GM19455 (cell line): ENCODE data around the gene POPDC3.
"Not testable (repeated sequence)": the region's sequence is repeated elsewhere in the genome, so short reads cannot be mapped to it uniquely, and the experiment has no call there.

ENCODE experiments used
- ATAC-seq: cut with Tn5 transposase; IDR thresholded peaks from one replicate; pipeline ENCODE4 v1.9.1; 2021; ENCODE audit not compliant: unreplicated experiment

POPDC3 gene

DNA sequence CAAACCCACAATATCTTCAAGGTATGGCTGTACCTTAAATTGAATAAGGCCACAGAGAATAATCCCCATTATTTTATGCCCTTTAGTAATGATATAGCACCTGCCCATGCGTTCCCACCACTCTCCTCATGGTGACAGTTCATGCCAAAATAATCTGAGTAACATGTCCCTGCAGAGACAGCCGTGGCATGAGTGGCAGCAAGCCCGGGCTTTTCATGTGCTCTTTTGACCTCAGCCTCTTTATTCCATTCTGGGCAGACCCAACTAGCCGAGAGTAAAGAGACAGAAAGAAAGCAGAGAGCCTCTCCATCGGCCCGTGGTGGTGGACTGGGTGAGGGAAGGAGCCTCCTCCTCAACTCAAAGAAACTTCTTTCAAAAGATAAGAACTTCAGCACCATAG is 19.9 kb upstream of the POPDC3 start:
- ATAC-seq: no peak

DNA sequence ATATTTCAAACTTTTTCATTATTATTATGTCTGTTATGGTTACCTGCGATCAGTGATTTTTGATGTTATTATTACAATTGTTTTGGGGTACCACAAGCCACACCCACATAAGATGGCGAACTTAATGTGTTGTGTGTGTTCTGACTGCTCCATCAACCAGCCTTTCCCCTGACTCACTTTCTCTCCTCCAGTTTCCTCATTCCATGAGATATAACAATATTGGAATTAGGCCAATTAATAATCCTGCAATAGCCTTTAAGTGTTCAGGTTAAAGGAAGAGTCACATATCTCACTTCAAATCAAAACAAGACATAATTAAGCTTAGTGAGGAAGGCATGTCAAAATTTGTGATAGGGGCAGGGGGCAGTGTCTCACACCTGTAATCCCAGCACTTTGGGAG is 16.3 kb upstream of the POPDC3 start:
- ATAC-seq: no peak

DNA sequence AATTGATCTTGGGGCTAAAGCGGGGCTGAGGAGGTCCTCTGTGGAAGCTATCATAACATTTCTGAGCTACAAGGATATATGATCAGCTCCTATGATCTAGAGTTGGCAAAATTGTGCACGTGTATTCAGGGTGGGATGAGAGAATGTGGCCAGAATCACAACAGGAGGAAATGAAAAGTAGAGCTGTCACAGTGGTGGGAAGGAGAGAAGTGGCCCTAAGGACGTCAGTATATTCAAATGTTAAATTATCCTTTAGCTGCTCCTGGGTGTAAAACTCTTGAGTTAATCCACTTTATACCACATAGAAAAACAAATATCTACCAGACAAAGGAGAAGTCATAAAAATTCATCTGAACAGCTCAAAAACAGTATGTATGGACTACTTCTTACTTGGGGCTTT is 14.8 kb upstream of the POPDC3 start:
- no peak for ATAC-seq

DNA sequence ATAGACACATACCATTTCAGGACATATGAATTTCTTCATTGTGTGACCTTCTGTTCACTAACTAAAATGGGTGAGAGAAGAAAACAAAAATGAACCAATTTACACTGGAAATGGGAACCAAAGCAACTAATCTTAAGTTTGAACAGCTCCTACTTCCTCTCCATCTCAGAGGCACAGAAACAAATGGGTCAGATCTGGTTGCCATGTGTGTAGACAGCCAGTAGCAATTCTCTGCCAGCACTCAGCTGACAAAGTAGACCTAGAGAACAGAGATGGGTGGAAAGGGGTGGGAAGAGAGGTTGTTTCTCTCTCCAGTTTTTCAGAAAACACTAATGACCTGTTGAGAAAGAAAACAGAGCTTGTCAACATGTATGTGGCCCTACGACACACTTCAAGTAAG is 14.3 kb upstream of the POPDC3 start:
- no peak for ATAC-seq

DNA sequence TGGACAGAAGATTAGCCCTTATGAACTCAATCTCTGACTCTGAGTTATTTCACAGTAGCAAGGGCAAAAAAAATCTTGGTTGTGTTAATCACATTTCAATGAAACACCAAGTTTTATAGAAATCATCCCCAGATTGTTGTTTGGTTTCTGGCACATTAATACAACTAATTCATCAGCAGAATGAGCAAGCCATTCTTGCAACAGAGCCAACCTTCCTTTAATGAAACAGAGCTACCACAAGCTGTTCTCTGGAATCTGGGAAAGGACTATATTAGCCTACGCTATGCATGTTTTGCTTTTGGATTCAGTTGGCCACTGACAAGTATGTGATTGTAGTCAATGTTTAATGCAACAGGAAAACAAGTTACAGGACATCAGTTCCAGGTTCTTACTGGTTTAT is 13.8 kb upstream of the POPDC3 start:
- no peak for ATAC-seq

DNA sequence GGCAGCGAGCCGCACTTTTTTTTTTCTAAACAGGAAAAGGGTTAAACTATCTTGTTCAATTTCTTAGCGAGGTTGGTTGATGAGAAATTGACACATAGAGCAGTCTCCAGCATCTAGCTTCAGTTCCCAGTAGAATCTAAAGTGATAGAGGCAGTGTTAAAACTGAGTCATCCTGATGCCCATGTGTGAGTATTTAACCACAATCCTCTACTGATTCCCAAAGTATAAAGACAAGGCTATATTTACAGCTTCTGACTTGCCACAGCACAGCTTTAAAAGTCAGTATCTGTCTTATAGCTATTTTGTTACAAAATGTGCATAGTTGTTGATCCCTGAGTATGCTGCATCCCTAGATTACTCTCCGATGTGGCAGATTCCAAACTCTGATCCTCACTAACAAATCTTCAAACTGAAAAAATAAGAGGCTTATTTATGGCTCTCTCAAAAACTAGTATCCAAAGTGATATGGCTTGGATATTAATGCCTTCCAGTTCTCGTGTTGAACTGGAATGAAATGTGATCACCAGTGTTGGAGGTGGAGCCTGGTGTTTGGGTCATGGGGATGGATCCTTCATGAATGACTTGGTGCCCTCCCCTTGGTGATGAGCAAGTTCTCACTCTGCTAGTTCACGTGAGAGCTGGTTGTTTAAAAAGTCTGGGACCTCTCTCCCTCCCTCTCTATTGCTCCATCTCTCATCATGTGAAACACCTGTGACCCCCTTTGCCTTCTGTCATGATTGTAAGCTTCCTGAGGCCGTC is 13.1 kb upstream of the POPDC3 start:
- no peak for ATAC-seq

DNA sequence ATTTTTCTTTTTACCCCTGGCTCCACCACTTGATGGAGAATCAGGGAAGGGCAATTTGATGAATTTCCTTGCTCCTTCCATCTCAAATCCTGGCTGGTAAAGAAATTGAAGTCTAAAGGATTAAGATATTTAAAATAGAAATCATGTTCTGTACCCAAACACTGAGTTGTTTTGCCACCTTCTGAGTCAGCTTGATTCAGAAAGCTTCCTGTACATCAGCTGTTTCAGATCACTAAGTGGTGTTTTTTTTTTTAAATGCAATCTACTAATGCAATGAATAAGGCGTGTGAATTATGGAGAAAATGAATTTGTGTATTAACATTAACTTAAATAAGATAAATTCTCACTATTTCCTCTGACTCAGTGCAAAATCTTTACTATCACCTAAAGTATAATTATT is 11.5 kb upstream of the POPDC3 start:
- no peak for ATAC-seq

DNA sequence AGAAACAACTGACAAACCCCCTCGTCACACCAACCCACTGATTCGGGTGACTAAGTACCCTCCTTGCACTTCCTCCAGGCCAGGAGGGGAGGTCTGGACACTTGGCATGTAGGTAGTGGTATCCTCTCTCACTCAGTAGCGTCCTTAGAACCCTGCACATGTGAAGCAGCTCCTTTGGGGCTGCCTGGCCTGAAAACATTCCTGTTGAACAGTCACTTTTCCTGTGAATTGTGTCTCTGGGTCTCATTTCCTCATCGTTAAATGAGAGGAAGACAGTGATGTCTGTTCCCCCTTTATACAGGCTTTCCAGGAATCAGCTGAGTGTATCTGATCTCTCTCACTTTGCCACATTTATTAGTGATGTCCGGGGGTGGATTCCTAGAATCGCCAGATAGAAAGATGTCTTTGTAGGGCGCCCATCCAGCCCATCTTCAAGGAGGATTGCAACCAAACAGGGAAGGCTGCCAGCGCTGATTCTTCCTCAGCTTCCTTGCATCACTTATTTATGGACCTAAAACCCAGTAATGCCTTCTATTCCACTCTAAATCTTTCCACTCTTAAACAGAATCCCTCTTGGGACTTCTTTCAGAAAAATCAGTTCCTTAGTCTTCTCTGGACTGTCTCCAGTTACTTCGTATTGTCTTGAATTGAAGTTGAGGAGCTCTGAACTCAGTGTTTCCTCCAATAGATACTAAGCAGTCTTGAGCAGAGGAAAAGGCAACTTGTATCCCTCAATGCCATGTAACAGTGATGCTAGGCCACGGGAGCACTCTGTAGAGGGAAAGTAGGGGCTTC is 9.4 kb upstream of the POPDC3 start:
- no peak for ATAC-seq

DNA sequence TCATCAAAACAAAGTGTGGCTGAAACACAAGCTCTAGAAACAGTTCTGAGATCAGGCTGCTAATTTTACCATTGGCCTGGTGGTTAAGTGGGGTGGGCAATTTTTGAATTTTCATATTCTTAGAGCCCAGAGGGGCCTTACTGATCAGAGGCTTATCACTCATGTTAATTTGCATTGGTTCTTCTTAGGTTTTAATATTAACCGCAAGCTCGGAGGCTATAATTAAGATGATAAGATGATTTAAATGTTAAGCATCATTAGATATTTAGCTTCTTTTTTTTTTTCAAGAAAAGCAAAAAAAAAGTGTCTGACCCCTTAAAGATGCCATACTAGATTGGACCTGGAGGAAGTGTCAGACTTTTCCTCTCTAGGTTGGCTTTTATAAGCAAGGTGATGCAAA is 8.4 kb upstream of the POPDC3 start:
- no peak for ATAC-seq

DNA sequence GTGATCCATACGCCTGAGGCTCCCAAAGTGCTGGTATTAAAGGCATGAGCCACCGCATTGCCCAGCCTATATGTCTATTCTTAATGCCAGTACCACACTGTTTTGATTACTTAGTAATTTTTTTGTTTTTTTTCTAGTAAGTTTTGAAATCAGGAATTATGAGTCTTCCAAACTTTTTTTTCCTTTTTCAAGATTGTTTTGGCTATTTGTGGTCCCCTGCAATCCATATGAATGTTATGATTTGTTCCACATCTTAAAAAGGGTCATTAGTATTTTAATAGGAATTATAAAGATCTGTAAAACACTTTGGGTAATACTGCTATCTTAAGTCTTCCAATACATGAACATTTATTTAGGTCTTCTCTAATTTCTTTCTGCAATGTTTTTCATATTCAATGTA is 6.8 kb upstream of the POPDC3 start:
- no peak for ATAC-seq

DNA sequence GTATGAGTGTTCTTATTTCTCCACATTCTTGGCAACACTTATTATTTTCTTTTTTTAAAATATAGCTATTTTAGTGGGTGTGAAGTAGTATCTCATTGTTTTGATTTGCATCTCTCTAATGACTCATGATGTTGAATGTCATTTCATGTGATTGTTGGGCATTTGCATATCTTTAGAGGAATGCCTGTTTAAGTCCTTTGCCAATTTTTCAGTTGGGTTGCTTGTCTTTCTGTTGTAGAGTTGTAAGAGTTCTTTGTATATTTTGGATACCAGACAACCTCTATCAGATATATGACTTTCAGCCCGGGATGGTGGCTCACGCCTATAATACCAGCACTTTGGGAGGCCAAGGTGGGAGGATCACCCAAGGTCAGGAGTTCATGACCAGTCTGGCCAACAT is 5.1 kb upstream of the POPDC3 start:
- ATAC-seq: no peak

DNA sequence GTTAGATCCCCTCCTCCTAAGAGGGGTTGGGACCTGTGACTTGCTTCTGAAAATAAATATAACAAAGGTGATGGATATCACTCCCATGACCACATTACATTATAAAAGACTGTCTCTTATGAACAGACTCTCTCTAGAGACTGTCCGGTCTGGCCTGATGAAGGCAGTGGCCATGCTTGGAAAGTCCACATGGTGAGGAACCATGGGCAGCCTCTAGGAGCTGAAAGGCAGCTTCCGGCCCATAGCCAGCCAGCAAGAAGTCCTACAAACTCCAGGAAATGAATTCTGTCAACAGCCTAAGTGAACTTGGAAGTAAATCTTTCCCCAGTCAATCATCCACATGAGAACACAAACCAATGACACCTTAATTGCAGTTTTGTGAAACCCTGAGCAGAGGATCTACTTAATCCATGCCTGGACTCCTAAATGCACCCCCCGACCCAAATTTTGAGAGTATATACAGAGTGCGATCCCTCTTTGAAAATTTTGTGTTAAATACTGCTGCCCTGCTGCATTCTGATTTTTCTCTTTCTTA is 2.2 kb upstream of the POPDC3 start:
- ATAC-seq: no peak

DNA sequence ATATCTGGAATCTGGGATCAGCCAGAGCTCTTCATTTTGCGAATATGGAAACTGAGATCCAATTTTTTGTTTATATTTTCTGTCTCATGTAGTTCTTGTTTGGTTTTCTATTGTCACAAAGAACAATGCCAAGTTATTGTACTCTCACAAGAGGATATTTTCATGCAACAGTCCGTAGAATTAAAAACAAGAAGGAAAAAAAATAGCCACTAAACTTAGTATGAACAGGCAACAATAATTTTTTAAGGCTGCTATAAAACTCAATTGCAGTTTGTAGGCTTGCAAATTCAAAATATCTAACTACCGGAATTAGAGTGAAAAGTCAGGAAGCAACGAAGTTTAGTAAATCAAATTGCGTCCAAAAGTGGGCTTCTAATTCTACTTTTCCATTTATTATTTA is 1.2 kb downstream of the POPDC3 start:
- no peak for ATAC-seq

DNA sequence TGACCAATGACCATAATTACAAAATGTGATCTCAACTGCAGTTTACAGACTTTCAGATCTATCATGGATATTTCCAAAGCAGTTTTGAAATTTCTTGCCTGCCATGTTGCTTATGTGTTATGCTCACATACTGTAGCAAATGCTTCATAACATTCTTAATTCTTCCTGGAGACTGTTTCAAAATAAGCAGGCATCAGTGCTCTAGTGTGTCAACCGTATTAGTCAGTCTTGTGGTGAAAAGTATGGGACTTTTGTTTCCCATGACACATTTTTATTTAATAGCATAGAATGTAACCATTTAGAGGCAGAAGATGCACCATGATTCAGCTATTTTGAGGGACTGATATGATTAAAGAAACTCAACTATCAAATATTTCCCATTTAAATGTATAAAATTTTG is 1.7 kb downstream of the POPDC3 start:
- ATAC-seq: no peak

DNA sequence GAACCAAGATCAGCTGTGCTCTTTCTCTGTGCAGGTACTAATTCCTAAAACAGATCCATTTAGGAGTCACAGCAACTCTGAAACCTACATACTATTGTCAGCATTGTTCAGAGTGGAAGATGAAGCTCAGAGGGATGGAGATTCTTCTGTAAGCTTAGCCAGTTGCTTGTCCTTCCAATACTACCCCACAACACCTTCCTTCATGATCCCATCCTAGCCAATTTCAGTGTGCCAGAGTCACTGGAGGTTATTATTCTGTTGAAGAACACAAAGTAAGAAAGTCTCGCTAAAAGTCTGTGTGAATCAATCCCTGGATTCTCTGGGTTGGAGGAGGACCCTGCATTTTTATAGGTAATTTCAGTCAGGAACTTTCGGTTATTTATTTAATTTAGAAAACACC is 2.3 kb downstream of the POPDC3 start:
- no peak for ATAC-seq

DNA sequence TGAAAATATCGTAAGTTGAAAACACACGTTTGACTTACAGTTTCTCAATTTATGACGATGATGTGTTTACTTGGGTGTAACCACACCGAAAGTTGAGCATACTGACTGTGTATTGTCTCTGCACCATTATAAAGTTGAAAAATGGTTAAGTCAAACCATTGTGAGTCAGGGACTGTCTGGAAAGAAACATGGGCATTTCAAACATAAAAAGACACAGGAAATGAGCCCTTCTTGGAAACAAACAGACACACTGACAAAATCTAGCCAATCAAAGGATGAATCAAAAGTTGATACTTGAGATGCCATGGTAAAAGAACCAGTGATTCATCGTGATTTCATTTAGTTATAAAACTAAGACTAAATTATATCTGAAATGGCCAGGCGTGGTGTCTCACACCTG is 5.3 kb downstream of the POPDC3 start:
- ATAC-seq: no peak

DNA sequence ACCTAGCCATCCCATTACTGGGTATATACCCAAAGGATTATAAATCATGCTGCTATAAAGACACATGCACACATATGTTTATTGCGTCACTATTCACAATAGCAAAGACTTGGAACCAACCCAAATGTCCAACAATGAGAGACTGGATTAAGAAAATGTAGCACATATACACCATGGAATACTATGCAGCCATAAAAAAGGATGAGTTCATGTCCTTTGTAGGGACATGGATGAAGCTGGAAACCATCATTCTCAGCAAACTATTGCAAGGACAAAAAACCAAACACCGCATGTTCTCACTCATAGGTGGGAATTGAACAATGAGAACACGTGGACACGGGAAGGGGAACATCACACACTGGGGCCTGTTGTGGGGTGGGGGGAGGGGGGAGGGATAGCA is 7.3 kb downstream of the POPDC3 start:
- ATAC-seq: not testable (repeated sequence)

DNA sequence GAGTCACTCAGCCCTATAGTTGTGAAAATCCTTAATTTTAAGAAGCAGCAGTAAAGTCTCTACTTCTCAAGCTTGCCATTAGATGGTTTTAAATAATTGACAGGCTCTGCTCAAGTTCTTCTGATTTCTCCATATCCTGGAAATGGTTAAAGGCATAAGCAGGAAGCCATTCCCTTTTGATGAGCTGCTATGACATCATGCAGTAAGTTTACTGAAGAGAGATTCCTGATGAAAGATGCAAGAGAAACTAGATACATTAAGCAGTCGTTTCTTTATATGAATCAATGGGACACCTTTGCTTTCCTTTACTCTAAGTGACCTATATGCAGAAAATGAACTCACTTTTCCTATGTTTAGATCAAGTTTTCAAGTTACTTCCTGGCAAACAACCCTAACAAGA is 9.8 kb downstream of the POPDC3 start:
- no peak for ATAC-seq

DNA sequence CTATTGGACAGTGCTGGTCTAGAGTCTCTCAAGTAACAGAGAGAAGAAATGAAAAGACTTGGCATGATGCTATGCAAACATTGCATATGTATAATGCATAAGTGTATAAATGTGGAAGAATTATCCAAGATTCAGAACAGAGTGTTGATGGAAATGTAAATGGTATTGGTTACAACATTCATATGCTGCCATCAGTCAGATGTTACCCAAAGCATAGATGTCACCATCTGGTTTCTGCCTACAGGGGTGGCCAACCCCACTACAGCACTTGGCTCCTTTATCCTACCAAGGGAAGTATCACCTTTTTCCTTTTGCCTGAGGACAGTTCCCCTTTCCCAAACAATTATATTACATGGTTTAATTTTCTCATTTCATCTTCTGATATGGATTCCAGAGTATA is 11.9 kb downstream of the POPDC3 start:
- ATAC-seq: no peak

DNA sequence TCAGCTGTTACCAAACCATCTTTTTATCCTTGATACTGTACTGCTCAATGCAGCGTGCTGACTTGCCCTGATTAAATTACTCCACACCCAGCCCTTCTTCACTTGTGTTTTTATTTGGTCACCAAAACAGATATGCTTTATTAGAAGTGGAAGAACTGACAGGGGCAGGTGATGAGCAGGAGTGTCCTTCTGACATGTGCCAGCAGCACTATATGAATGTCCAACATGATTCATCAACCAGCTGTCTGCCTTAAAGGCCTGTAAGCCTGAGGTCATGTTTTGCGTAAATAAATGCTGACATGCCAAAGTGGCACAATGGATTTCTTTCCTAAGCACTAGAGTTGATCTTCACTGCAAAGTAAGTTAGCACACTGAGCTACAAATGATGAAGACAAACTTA is 15.4 kb downstream of the POPDC3 start:
- no peak for ATAC-seq

DNA sequence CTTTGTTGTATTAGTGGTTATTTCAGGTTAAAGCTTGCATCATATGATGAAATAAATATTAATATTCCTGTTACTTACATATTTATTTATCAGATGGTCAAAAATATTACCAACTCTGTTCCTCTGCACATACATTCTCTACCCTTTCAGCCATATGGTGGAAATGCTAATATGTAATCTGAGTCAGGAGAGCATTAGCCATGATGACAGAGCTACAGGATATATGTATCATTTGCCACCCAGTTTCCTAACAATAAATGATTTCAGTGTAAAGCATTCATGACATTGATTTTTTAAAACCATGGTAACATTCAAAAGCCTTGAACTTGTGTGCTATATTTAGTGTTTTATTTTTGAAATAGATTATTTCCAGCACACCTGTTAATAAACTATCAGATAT is 16.6 kb downstream of the POPDC3 start:
- no peak for ATAC-seq

DNA sequence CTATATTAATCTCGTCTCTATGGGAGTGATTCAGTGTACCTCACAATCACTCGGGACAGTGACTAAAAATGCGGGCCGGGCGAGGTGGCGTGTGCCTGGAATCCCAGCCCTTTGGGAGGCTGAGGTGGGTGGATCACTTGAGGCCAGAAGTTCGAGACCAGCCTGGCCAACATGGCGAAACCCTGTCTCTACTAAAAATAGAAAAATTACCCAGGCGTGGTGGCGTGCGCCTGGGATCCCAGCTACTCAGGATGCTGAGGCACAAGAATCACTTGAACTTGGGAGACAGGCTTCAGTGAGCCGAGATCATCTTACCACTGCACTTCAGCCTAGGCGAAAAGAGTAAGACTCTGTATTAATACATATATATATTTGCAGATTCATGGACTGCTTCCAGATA is 17.4 kb downstream of the POPDC3 start:
- ATAC-seq: no peak
